OCI-LY3 (cell line): ENCODE data around the gene P3H2.

Experiments
- H2AFZ ChIP-seq: fragments of 200-600, 300-600 bp; shearing (Covaris generic); 2 replicates; pipeline ENCODE4 v1.6.0; 2014; ENCODE audit warnings: antibody characterized with exemption, low read depth, low read length
- H3K27ac ChIP-seq: fragments of 200-600, 300-600 bp; sonication (generic); 2 replicates; pipeline ENCODE4 v1.5.1; 2014; ENCODE audit warnings: mild to moderate bottlenecking, low read length, moderate library complexity, mixed read lengths
- H3K27me3 ChIP-seq: fragments of 200-600, 300-600 bp; sonication (generic); 2 replicates; pipeline ENCODE4 v1.6.1; 2014; ENCODE audit warnings: low read depth, low read length, mixed read lengths
- H3K36me3 ChIP-seq: fragments of 200-600, 300-600 bp; sonication (generic); replicated peaks from 2 replicates; pipeline ENCODE3; 2014; ENCODE audit warnings: low read depth, low read length, mixed read lengths
- H3K4me1 ChIP-seq: fragments of 300-600, 200-600 bp; sonication (generic); 2 replicates; pipeline ENCODE4 v1.6.1; 2014; ENCODE audit warnings: low read length, mixed read lengths
- H3K4me2 ChIP-seq: fragments of 200-600, 300-600 bp; sonication (generic); 2 replicates; pipeline ENCODE4 v1.6.1; 2014; ENCODE audit warnings: low read length, mixed read lengths
- H3K4me3 ChIP-seq: fragments of 300-600, 200-600 bp; sonication (generic); 2 replicates; pipeline ENCODE4 v1.5.1; 2014; ENCODE audit warnings: antibody characterized with exemption, mild to moderate bottlenecking, low read length, moderate library complexity
- H3K79me2 ChIP-seq: fragments of 300-600, 200-600 bp; shearing (Covaris generic); 2 replicates; pipeline ENCODE4 v1.6.1; 2014; ENCODE audit warnings: mild to moderate bottlenecking, low read length, mixed read lengths
- H3K9ac ChIP-seq: fragments of 300-600, 200-600 bp; shearing (Covaris generic); 2 replicates; pipeline ENCODE4 v1.6.0; 2014; ENCODE audit warnings: mild to moderate bottlenecking, low read length, moderate library complexity
- H3K9me3 ChIP-seq: fragments of 200-600, 300-600 bp; shearing (Covaris generic); 2 replicates; pipeline ENCODE4 v1.6.1; 2014; ENCODE audit warnings: low read length, mixed read lengths; ENCODE audit not compliant: insufficient read depth
- H4K20me1 ChIP-seq: fragments of 200-600, 300-600 bp; sonication (generic); 2 replicates; pipeline ENCODE4 v1.6.1; 2016; ENCODE audit warnings: low read length, mixed read lengths; ENCODE audit not compliant: insufficient read depth
- CTCF ChIP-seq: fragments of 200-600, 300-600 bp; sonication (generic); IDR thresholded peaks from 2 replicates; pipeline ENCODE4 v1.5.1; 2014; ENCODE audit warnings: antibody characterized with exemption, low read length, low read depth
- EZH2phosphoT487 ChIP-seq: fragments of 200-600 bp; shearing (Covaris generic); IDR thresholded peaks from 2 replicates; pipeline ENCODE4 v1.6.1; 2018; ENCODE audit warnings: antibody characterized with exemption, mixed run types, low read depth

The P3H2 gene

DNA sequence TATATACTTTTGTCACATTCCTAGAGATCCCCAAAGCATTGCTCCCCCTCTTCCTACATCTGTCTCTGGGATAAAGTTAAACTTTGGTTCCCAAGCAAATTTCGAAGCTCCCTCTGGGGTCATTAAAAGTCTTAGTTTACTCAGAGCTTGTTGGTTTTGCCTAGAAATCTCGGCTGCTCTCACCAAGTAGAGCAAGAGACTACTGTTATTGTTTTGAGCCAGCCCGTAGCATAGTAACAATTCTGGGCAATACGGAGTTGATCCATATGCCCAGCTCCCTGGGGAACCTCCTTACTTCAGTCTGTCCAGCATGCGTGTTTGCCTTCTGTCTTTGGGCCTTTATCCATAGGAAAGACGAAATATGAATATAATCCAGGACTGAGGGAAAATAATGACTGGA is 10.0 kb upstream of the P3H2 start:
- H3K4me1 ChIP-seq = no peaks in the 10 kb centered on the region
- H3K9ac ChIP-seq = no peak overlapping the region
- H3K9me3 ChIP-seq = no peaks in the 10 kb centered on the region
- H3K79me2 ChIP-seq = no peaks in the 10 kb centered on the region
- H3K4me3 ChIP-seq = no peak overlapping the region
- no peaks in the 10 kb centered on the region for H3K36me3 ChIP-seq
- H3K4me2 ChIP-seq = no peak overlapping the region
- H3K27ac ChIP-seq = no peak overlapping the region
- no peak overlapping the region for H2AFZ ChIP-seq
- no peaks in the 10 kb centered on the region for H4K20me1 ChIP-seq
- TF ChIP-seq CTCF = no peak
- TF ChIP-seq EZH2phosphoT487 = no peak
- H3K27me3 ChIP-seq = no peaks in the 10 kb centered on the region

DNA sequence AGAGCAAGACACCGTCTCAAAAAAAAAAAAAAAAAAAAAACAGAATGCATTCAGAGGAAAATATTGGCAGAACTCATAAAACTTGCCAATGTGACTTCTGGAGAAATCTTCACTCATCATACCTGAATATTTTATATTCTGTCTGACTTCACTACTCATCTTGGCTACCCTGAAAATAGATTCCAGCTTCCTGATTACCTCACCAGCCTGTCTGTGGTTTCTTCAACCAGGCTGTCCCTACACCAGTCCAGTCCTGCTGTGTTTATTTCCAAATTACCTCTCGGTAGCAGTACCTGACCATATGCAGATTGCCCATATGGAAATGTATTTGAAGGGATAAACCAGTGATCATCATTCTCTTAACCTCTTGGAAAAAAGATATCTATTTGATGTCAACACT is 9.3 kb upstream of the P3H2 start:
- H3K9me3 ChIP-seq = no peaks in the 10 kb centered on the region
- H3K36me3 ChIP-seq = no peaks in the 10 kb centered on the region
- TF ChIP-seq EZH2phosphoT487 (no peak), CTCF (no peak)
- H2AFZ ChIP-seq = no peak overlapping the region
- H3K27ac ChIP-seq = no peak overlapping the region
- no peak overlapping the region for H3K4me2 ChIP-seq
- no peaks in the 10 kb centered on the region for H4K20me1 ChIP-seq
- no peaks in the 10 kb centered on the region for H3K79me2 ChIP-seq
- H3K27me3 ChIP-seq = no peaks in the 10 kb centered on the region
- H3K4me1 ChIP-seq = no peaks in the 10 kb centered on the region
- H3K9ac ChIP-seq = no peak overlapping the region
- H3K4me3 ChIP-seq = no peak overlapping the region

DNA sequence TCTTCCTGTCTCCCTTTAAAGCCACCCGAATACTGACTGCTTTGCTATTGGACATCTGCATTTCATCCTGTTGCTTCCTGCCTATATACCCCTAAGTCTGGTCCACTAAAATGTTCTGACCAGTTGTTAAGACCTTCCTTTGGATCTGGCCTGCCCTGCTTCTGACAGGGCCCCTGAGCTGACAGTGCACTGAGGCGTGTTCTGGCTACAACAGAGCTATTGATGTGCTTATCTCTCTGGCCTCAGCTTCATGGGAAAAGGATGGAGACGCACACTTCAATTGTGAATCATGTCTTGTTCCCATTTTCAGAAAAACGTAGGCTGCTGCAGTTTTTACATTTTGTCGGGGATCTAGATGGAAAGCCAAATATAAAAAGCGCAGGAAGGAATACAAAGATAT is 7.1 kb upstream of the P3H2 start:
- Histone ChIP-seq H4K20me1 (no peaks in the 10 kb centered on the region), H2AFZ (no peak overlapping the region), H3K79me2 (no peaks in the 10 kb centered on the region), H3K9me3 (no peaks in the 10 kb centered on the region), H3K4me3 (no peak overlapping the region), H3K36me3 (no peaks in the 10 kb centered on the region), H3K4me1 (no peaks in the 10 kb centered on the region), H3K4me2 (no peak overlapping the region), H3K27ac (no peak overlapping the region), H3K27me3 (no peaks in the 10 kb centered on the region), H3K9ac (no peak overlapping the region)
- TF ChIP-seq EZH2phosphoT487 (no peak), CTCF (no peak)

GRCh38 chr3:190127195-190127594 is 6.5 kb upstream of the P3H2 start:
- H2AFZ ChIP-seq = no peak overlapping the region
- no peaks in the 10 kb centered on the region for H3K9me3 ChIP-seq
- TF ChIP-seq EZH2phosphoT487 (no peak), CTCF (no peak)
- H3K9ac ChIP-seq = no peak overlapping the region
- no peaks in the 10 kb centered on the region for H3K79me2 ChIP-seq
- no peaks in the 10 kb centered on the region for H3K27me3 ChIP-seq
- H3K4me3 ChIP-seq = no peak overlapping the region
- H3K4me1 ChIP-seq = peaks cover under 1% of the 10 kb centered on the region
- H3K36me3 ChIP-seq = no peaks in the 10 kb centered on the region
- H3K27ac ChIP-seq = no peak overlapping the region
- no peaks in the 10 kb centered on the region for H4K20me1 ChIP-seq
- H3K4me2 ChIP-seq = no peak overlapping the region
